Measurements from ENCODE around the gene PDIA4. TPM values are rescaled to one million over a fixed set of nuclear protein-coding genes. Genes with fewer than 3 reads are reported as not detected.

The PDIA4 gene
- total RNA-seq, 2 experiments from 2014 or later: 72.6 to 75.7 TPM

- peaks cover 29% of the 10 kb centered on the region for H3K4me1 Mint-ChIP-seq (ENCODE audit: low read depth)
- H3K9me3 Mint-ChIP-seq: no peaks in the 10 kb centered on the region
- peak overlapping the region; percentile 76 for H3K4me3 Mint-ChIP-seq
- CTCF ChIA-PET: interaction anchor here (0.6 to 4.4 kb wide), 31 partner anchors 10 to 461 kb away, joined by 3 to 35 read pairs (median 5); partner anchors contain the start of genes CUL1 and ZNF398
- TF ChIP-seq CTCF (IDR thresholded peaks at IDR 0.05): no peak
- peak overlapping the region; percentile 84 for H3K27ac Mint-ChIP-seq
- intact Hi-C loops (cut with micrococcal nuclease): loop anchor here (2.0 to 10.0 kb wide), 4 partner anchors 82 to 459 kb away; partner anchors contain the start of gene EZH2
- H3K36me3 Mint-ChIP-seq (ENCODE audit: low read depth): no peaks in the 10 kb centered on the region
- H3K27me3 Mint-ChIP-seq: no peaks in the 10 kb centered on the region
- no peak for ATAC-seq
- no peak for DNase-seq
- POLR2A ChIA-PET: interaction anchor here (0.6 to 2.1 kb wide), 6 partner anchors 12 to 324 kb away, joined by 3 to 10 read pairs (median 4); partner anchors contain the start of gene EZH2
Observed at GRCh38 chr7:148963583-148964482, 64.5 kb downstream of the PDIA4 start.

GRCh38 chr7:148962823-148963582, 65.3 kb downstream of the PDIA4 start:
- Mint-ChIP-seq H3K9me3 (no peaks in the 10 kb centered on the region), H3K27me3 (no peaks in the 10 kb centered on the region), H3K4me1 (ENCODE audit: low read depth) (peaks cover 29% of the 10 kb centered on the region), H3K27ac (peak overlapping the region; percentile 84), H3K4me3 (peak overlapping the region; percentile 76), H3K36me3 (ENCODE audit: low read depth) (no peaks in the 10 kb centered on the region)
- ATAC-seq (peak; percentile 65), DNase-seq (peak; percentile 78)
- POLR2A ChIA-PET: interaction anchor here (0.6 to 2.1 kb wide), 7 partner anchors 13 to 323 kb away, joined by 3 to 10 read pairs (median 3); partner anchors contain the start of gene EZH2
- peak; percentile 90 for TF ChIP-seq CTCF (IDR thresholded peaks at IDR 0.05)
- CTCF ChIA-PET: interaction anchor here (0.6 to 4.4 kb wide), 31 partner anchors 10 to 698 kb away, joined by 3 to 35 read pairs (median 5); partner anchors contain the start of genes CUL1 and ZNF398
- intact Hi-C loops (cut with micrococcal nuclease): loop anchor here (2.0 to 10.0 kb wide), 4 partner anchors 81 to 458 kb away; partner anchors contain the start of gene EZH2

- peaks cover 29% of the 10 kb centered on the region for H3K4me1 Mint-ChIP-seq (ENCODE audit: low read depth)
- no peaks in the 10 kb centered on the region for H3K27me3 Mint-ChIP-seq
- DNase-seq (no peak), ATAC-seq (peak; percentile 5)
- peak overlapping the region; percentile 84 for H3K27ac Mint-ChIP-seq
- H3K4me3 Mint-ChIP-seq: peak overlapping the region; percentile 76
- no peak for TF ChIP-seq CTCF (IDR thresholded peaks at IDR 0.05)
- H3K9me3 Mint-ChIP-seq: no peaks in the 10 kb centered on the region
- POLR2A ChIA-PET: interaction anchor here (0.7 to 2.1 kb wide), 4 partner anchors 21 to 264 kb away, joined by 3 to 10 read pairs (median 4); partner anchors contain the start of gene EZH2
- intact Hi-C loops (cut with micrococcal nuclease): loop anchor here (2.0 to 10.0 kb wide), 4 partner anchors 80 to 458 kb away; partner anchors contain the start of gene EZH2
- CTCF ChIA-PET: interaction anchor here (0.8 to 4.4 kb wide), 22 partner anchors 9 to 697 kb away, joined by 3 to 35 read pairs (median 6); partner anchors contain the start of genes CUL1 and ZNF398
- no peaks in the 10 kb centered on the region for H3K36me3 Mint-ChIP-seq (ENCODE audit: low read depth)
Observed at GRCh38 chr7:148962440-148962822, 65.9 kb downstream of the PDIA4 start.

- no peak for DNase-seq
- peaks cover 22% of the 10 kb centered on the region for H3K4me1 Mint-ChIP-seq (ENCODE audit: low read depth)
- ATAC-seq: no peak
- TF ChIP-seq CTCF (IDR thresholded peaks at IDR 0.05): no peak
- H3K36me3 Mint-ChIP-seq (ENCODE audit: low read depth): no peaks in the 10 kb centered on the region
- no peak overlapping the region for H3K27ac Mint-ChIP-seq
- H3K4me3 Mint-ChIP-seq: no peak overlapping the region
- no peaks in the 10 kb centered on the region for H3K9me3 Mint-ChIP-seq
- CTCF ChIA-PET: interaction anchor here (1.4 kb wide), 1 partner anchor 12 kb away, joined by 3 read pairs; no protein-coding TSS in a partner anchor
- H3K27me3 Mint-ChIP-seq: no peaks in the 10 kb centered on the region
- POLR2A ChIA-PET: no interaction called here
- intact Hi-C loops (cut with micrococcal nuclease): loop anchor here (5.0 to 10.0 kb wide), 2 partner anchors 77 to 155 kb away; partner anchors contain the start of gene EZH2
Observed at GRCh38 chr7:148959726-148960125, 68.6 kb downstream of the PDIA4 start.
